A549 (cell line): Measurements from ENCODE around the gene TPM1. TPM values are rescaled to one million over a fixed set of nuclear protein-coding genes. Genes with fewer than 3 reads are reported as not detected.

Source experiments
- ATAC-seq, 2 experiments: fragments of 200-7000 bp in 1 of 2; fragments of >200 bp in 1 of 2; cut with Nextera tagmentation in 1 of 2; cut with Tn5 transposase in 1 of 2; 3 replicates each; pipeline versions ENCODE4 v1.8.0 to v1.9.1; 2018 to 2020; ENCODE audit warnings: mild to moderate bottlenecking in 1 of 2, moderate library complexity in 1 of 2
- CTCF ChIA-PET: fragments of 300-600 bp; sonication (Branson Sonifier 250); formaldehyde crosslinking; extraction: SDS; loops from one replicate; lab custom pipeline; 2021; ENCODE audit warnings: antibody characterized with exemption, inconsistent platforms; lab: Yijun Ruan, JAX
- POLR2A ChIA-PET: fragments of 350-600 bp; formaldehyde crosslinking; extraction: SDS; loops from one replicate; lab custom pipeline; 2021; ENCODE audit warnings: antibody characterized with exemption, inconsistent platforms; lab: Yijun Ruan, JAX
- DNase-seq, 2 experiments: peaks; one replicate each; pipeline versions ENCODE4 v3.0.0 to v3.0.0-alpha.2; 2011 to 2016; ENCODE audit warnings: low read depth in 1 of 2, low spot score in 1 of 2
- FAIRE-seq: peaks from 2 replicates; lab custom pipeline; 2011; peaks lifted over from hg19 to GRCh38; lab: Jason Lieb, UNC
- H3K27ac ChIP-seq, 2 experiments: fragments of >200 bp; sonication (Bioruptor Twin); formaldehyde crosslinking; 3 replicates each; pipeline ENCODE4 v1.5.1; 2016 to 2017
- H3K4me1 ChIP-seq: fragments of >200 bp; sonication (Bioruptor Twin); formaldehyde crosslinking; 3 replicates; pipeline ENCODE4 v1.6.1; 2016
- H3K4me2 ChIP-seq: fragments of >200 bp; sonication (Bioruptor Twin); formaldehyde crosslinking; 3 replicates; pipeline ENCODE4 v1.6.1; 2016
- H3K4me3 ChIP-seq: fragments of >200 bp; sonication (Bioruptor Twin); formaldehyde crosslinking; 3 replicates; pipeline ENCODE4 v1.5.1; 2016
- H3K9me3 ChIP-seq: fragments of >200 bp; sonication (Bioruptor Twin); formaldehyde crosslinking; 3 replicates; pipeline ENCODE4 v1.6.1; 2016
- BCL3 ChIP-seq: fragments of >200 bp; sonication (Bioruptor Twin); formaldehyde crosslinking; IDR thresholded peaks from 3 replicates; pipeline ENCODE4 v1.6.1; 2016
- CEBPB ChIP-seq, 2 experiments: fragments of >200 bp in 1 of 2; sonication (Bioruptor Twin) in 1 of 2; formaldehyde crosslinking in 1 of 2; IDR thresholded peaks; 2 replicates each; pipeline ENCODE4 v1.6.1; 2012 to 2016
- EHMT2 ChIP-seq: fragments of 200-600 bp; sonication (generic); IDR thresholded peaks from 2 replicates; pipeline ENCODE4 v1.6.1; 2016; ENCODE audit warnings: antibody characterized with exemption, low read depth, mild to moderate bottlenecking, moderate library complexity
- ESRRA ChIP-seq: fragments of 150-350 bp; IDR thresholded peaks from 2 replicates; pipeline ENCODE4 v1.6.1; 2014; ENCODE audit warnings: mild to moderate bottlenecking, low read length, borderline replicate concordance
- FOSB ChIP-seq: fragments of 250-450 bp; sonication (Bioruptor Pico); IDR thresholded peaks from 2 replicates; pipeline ENCODE4 v1.5.0; 2020; ENCODE audit warnings: mild to moderate bottlenecking, moderate library complexity
- FOSL2 ChIP-seq, 2 experiments: fragments of 450-650 bp in 1 of 2; fragments of >200 bp in 1 of 2; sonication (Bioruptor Twin) in 1 of 2; formaldehyde crosslinking; IDR thresholded peaks; 2 replicates each; pipeline versions ENCODE4 v1.5.0 to v1.6.1; 2016 to 2020; ENCODE audit warnings: mild to moderate bottlenecking in 1 of 2, moderate library complexity in 1 of 2
- FOXS1 ChIP-seq: fragments of 250-450 bp; sonication (Bioruptor Pico); IDR thresholded peaks from 2 replicates; pipeline ENCODE4 v1.5.0; 2020; ENCODE audit warnings: mild to moderate bottlenecking, moderate library complexity
- GATA3 ChIP-seq: IDR thresholded peaks from 2 replicates; pipeline ENCODE4 v1.6.1; 2012; ENCODE audit warnings: borderline replicate concordance
- HEYL ChIP-seq: fragments of 250-450 bp; sonication (Bioruptor Pico); IDR thresholded peaks from 2 replicates; pipeline ENCODE4 v1.8.0; 2021; ENCODE audit warnings: mild to moderate bottlenecking, moderate library complexity
- JUN ChIP-seq, 2 experiments: fragments of >200 bp; sonication (Bioruptor Twin); formaldehyde crosslinking; IDR thresholded peaks; 2 replicates in 1 of 2; 3 replicates in 1 of 2; pipeline ENCODE4 v1.6.1; 2016 to 2017
- KDM5A ChIP-seq: fragments of 200-600 bp; sonication (generic); IDR thresholded peaks from 2 replicates; pipeline ENCODE4 v1.6.1; 2016; ENCODE audit warnings: antibody characterized with exemption, mild to moderate bottlenecking
- MAFK ChIP-seq: fragments of 450-650 bp; IDR thresholded peaks from 2 replicates; pipeline ENCODE4 v1.6.1; 2014; ENCODE audit not compliant: partially characterized antibody
- MAX ChIP-seq: IDR thresholded peaks from 2 replicates; pipeline ENCODE4 v1.6.1; 2012
- NFE2L2 ChIP-seq: fragments of 150-350 bp; conservative IDR thresholded peaks from 2 replicates; pipeline ENCODE4 v1.6.1; 2014; ENCODE audit warnings: low read length
- NPAS2 ChIP-seq: fragments of 250-450 bp; sonication (Bioruptor Pico); IDR thresholded peaks from 2 replicates; pipeline ENCODE4 v1.8.0; 2022; ENCODE audit warnings: mild to moderate bottlenecking, moderate library complexity, borderline replicate concordance
- PBX3 ChIP-seq: IDR thresholded peaks from 2 replicates; pipeline ENCODE4 v1.6.1; 2012
- PHF8 ChIP-seq: fragments of 200-600 bp; sonication (generic); IDR thresholded peaks from 2 replicates; pipeline ENCODE4 v1.6.1; 2016; ENCODE audit warnings: low read depth, mild to moderate bottlenecking, antibody characterized with exemption, moderate library complexity, borderline replicate concordance
- POLR2AphosphoS2 ChIP-seq: conservative IDR thresholded peaks from 2 replicates; pipeline ENCODE4 v1.6.1; 2012; ENCODE audit warnings: low read length, improper control_type of control experiment, inconsistent platforms
- RAD21 ChIP-seq, 2 experiments: fragments of >200 bp in 1 of 2; sonication (Bioruptor Twin) in 1 of 2; formaldehyde crosslinking in 1 of 2; IDR thresholded peaks in 1 of 2; conservative IDR thresholded peaks in 1 of 2; 2 replicates in 1 of 2; 3 replicates in 1 of 2; pipeline ENCODE4 v1.6.1; 2012 to 2018; ENCODE audit warnings: inconsistent platforms in 1 of 2
- ZFP36 ChIP-seq: fragments of 450-650 bp; IDR thresholded peaks from 2 replicates; pipeline ENCODE4 v1.6.1; 2014; ENCODE audit warnings: borderline replicate concordance; ENCODE audit not compliant: partially characterized antibody
- WGBS: methylation state at CpG from one replicate; pipeline ENCODE4 v1.1.6; 2017; ENCODE audit errors: missing lambda C conversion rate; 5-methylcytosine and 5-hydroxymethylcytosine counted together
- polyA plus RNA-seq, 4 experiments: library from polyadenylated mRNA; depleted of rRNA in 3 of 4; stranded (reverse); fragments of >200 nt; fragmentation: RNase III in 1 of 4; extraction: RNeasy Plus Mini Kit Qiagen cat#74134 plus additional on column Dnase treatment in 1 of 4; gene quantifications; 2 replicates in 3 of 4; 3 replicates in 1 of 4; pipeline ENCODE4 v1.2.3, GENCODE V29; 2011 to 2017

TPM1 gene
- polyA plus RNA-seq, 2 of the 4 experiments (the other 2 are of a cell fraction) = 894 to 954 TPM

- TF ChIP-seq JUN (IDR thresholded peaks at IDR 0.05) (peak; percentile 12 to 31; a peak in 2 of 5 replicates), PBX3 (peak; percentile 74; the same call in 1 of the 2 replicates), ESRRA (no peak), MAX (0 out of 2 replicates have a peak, but pooled peaks have one; percentile 18), GATA3 (0 out of 2 replicates have a peak, but pooled peaks have one; percentile 17), NPAS2 (CRISPR knock-in tag) (no peak), ZFP36 (no peak), HEYL (CRISPR knock-in tag) (no peak), PHF8 (no peak), POLR2AphosphoS2 (peak; percentile 93; the same call in 1 of the 2 replicates), FOSL2 (IDR thresholded peaks at IDR 0.05) (no peak), FOSL2 (CRISPR knock-in tag; IDR thresholded peaks at IDR 0.05) (peak; percentile 6; the same call in 1 of the 2 replicates), BCL3 (no peak), CEBPB (IDR thresholded peaks at IDR 0.05) (no peak), NFE2L2 (no peak), FOSB (CRISPR knock-in tag) (peak; percentile 78; the same call in 1 of the 2 replicates), RAD21 (conservative IDR thresholded peaks at IDR 0.05 in 1 of 2, IDR thresholded peaks at IDR 0.05 in 1 of 2) (0 out of 5 replicates have a peak, but pooled peaks of 1 of the 2 experiments have one; percentile 1), KDM5A (no peak), EHMT2 (no peak)
- H3K27ac ChIP-seq = peak overlapping the region; percentile 3 to 51; a peak in 3 of 6 replicates
- WGBS = 66% methylated on average over 9 of the region's 9 CpGs
- H3K4me2 ChIP-seq = no peak overlapping the region
- ChIA-PET CTCF (interaction anchor here (0.6 to 50.6 kb wide), 5 partner anchors 5 to 226 kb away, joined by 3 to 1136 read pairs (median 5); partner anchors contain the start of gene TPM1), POLR2A (interaction anchor here (1.2 to 2.9 kb wide), 2 partner anchors 15 to 16 kb away, joined by 3 to 11 read pairs; no protein-coding TSS in a partner anchor)
- no peak for FAIRE-seq
- no peak overlapping the region for H3K4me3 ChIP-seq
- no peaks in the 10 kb centered on the region for H3K9me3 ChIP-seq
- peaks cover 53% of the 10 kb centered on the region for H3K4me1 ChIP-seq
- peak; percentile 27 to 37 for ATAC-seq
- peak in 1 of 2 experiments; percentile 53 for DNase-seq
Measured at GRCh38 chr15:63073497-63074172, 31.1 kb downstream of the TPM1 start.

GRCh38 chr15:63075015-63075983 is 32.8 kb downstream of the TPM1 start:
- Histone ChIP-seq H3K4me2 (no peak overlapping the region), H3K4me3 (no peak overlapping the region), H3K4me1 (peaks cover 50% of the 10 kb centered on the region), H3K27ac (peak overlapping the region in 1 of 2 experiments; percentile 52; a peak in 3 of 6 replicates), H3K9me3 (no peaks in the 10 kb centered on the region)
- POLR2A ChIA-PET = no interaction called here
- 87% methylated on average over 17 of the region's 17 CpGs for WGBS
- DNase-seq (no peak), FAIRE-seq (no peak), ATAC-seq (0 out of 6 replicates have a peak, but pooled peaks of 1 of the 2 experiments have one; percentile 0)
- CTCF ChIA-PET = interaction anchor here (36.9 to 50.6 kb wide), 2 partner anchors 3 to 15 kb away, joined by 1136 read pairs; partner anchors contain the start of gene TPM1
- TF ChIP-seq PHF8 (no peak), FOXS1 (CRISPR knock-in tag) (no peak), GATA3 (no peak), RAD21 (conservative IDR thresholded peaks at IDR 0.05 in 1 of 2, IDR thresholded peaks at IDR 0.05 in 1 of 2) (no peak), PBX3 (no peak), MAFK (peak; percentile 53)
